Adipocyte (in vitro differentiated cells): Measurements from ENCODE around the gene PALB2.
"Not testable (repeated sequence)": the region's sequence is repeated elsewhere in the genome, so short reads cannot be mapped to it uniquely, and the experiment has no call there.

Experiments used
- DNase-seq: peaks from one replicate; pipeline ENCODE4 v3.0.0-alpha.2; 2015; ENCODE audit warnings: low read depth
- H3K27me3 ChIP-seq: replicated peaks from 2 replicates; pipeline ENCODE4 v1.7.0; 2013; ENCODE audit warnings: mild to moderate bottlenecking, low read length, moderate library complexity; ENCODE audit not compliant: control insufficient read depth, insufficient read depth
- H3K36me3 ChIP-seq: 2 replicates; pipeline ENCODE4 v1.7.0; 2013; ENCODE audit warnings: low read length, mild to moderate bottlenecking, moderate library complexity; ENCODE audit not compliant: control insufficient read depth, insufficient read depth, severe bottlenecking
- H3K4me1 ChIP-seq: 2 replicates; pipeline ENCODE4 v1.7.0; 2013; ENCODE audit warnings: mild to moderate bottlenecking, low read length, moderate library complexity; ENCODE audit not compliant: control insufficient read depth, insufficient read depth
- H3K4me3 ChIP-seq: 2 replicates; pipeline ENCODE4 v1.7.0; 2013; ENCODE audit warnings: mild to moderate bottlenecking, low read length, moderate library complexity
- H3K9ac ChIP-seq: 2 replicates; pipeline ENCODE4 v1.7.0; 2013; ENCODE audit warnings: mild to moderate bottlenecking, low read length, moderate library complexity
- H3K9me3 ChIP-seq: 2 replicates; pipeline ENCODE4 v1.7.0; 2013; ENCODE audit warnings: mild to moderate bottlenecking, low read length, moderate library complexity; ENCODE audit not compliant: control insufficient read depth

Gene PALB2

GRCh38 chr16:23635958-23636357 is 5.2 kb downstream of the PALB2 start:
- Histone ChIP-seq H3K4me1 (peaks cover 8% of the 10 kb centered on the region), H3K4me3 (no peak overlapping the region), H3K9me3 (no peaks in the 10 kb centered on the region), H3K27me3 (no peaks in the 10 kb centered on the region), H3K36me3 (peaks cover 50% of the 10 kb centered on the region), H3K9ac (no peak overlapping the region)
- DNase-seq = no peak

GRCh38 chr16:23634461-23635036 is 6.6 kb downstream of the PALB2 start:
- no peaks in the 10 kb centered on the region for H3K4me1 ChIP-seq
- no peak for DNase-seq
- H3K9me3 ChIP-seq = no peaks in the 10 kb centered on the region
- no peak overlapping the region for H3K4me3 ChIP-seq
- no peak overlapping the region for H3K9ac ChIP-seq
- no peaks in the 10 kb centered on the region for H3K27me3 ChIP-seq
- H3K36me3 ChIP-seq = peaks cover 60% of the 10 kb centered on the region

DNA sequence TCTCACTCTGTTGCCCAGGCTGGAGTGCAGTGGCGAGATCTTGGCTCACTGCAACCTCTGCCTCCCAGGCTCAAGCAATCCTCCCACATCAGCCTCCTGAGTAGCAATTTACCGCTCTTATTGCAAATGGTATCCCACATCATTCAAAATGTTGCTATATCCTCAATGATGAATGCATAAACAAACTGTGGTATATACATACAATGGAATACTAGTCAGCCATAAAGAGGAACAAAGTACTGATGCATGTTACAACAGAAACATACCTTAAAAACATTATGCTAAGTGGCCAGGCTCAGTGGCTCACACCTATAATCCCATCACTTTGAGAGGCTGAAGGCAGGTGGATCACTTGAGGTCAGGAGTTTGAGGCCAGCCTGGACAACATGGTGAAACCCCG is 9.2 kb downstream of the PALB2 start:
- not testable (repeated sequence) for H3K9ac ChIP-seq, DNase-seq, H3K27me3 ChIP-seq, H3K4me1 ChIP-seq, H3K4me3 ChIP-seq, H3K9me3 ChIP-seq
- peaks cover 70% of the 10 kb centered on the region for H3K36me3 ChIP-seq

- Histone ChIP-seq H3K4me1 (no peaks in the 10 kb centered on the region), H3K9ac (no peak overlapping the region), H3K9me3 (no peaks in the 10 kb centered on the region), H3K36me3 (peaks cover 69% of the 10 kb centered on the region), H3K4me3 (no peak overlapping the region), H3K27me3 (no peaks in the 10 kb centered on the region)
- no peak for DNase-seq
Measured at GRCh38 chr16:23629516-23629915, 11.6 kb downstream of the PALB2 start.

DNA sequence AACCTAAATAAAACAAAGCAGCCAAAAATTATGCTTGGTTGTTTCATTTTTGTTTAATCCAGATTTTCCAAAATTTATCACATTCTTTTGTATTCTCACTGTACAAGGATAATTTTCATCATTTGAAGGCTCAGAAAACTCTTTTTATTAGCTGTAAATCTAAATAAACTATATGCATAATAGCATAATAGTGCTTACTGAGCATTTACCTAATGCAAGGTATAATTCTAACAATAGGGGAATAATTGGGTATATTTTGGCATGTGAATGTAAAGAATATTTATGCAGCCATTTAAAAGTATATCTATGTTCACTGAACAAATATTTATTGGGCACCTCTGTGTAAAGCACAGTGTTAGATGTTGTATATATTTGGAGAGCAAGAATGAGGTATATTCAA is 17.0 kb downstream of the PALB2 start:
- H3K36me3 ChIP-seq = peaks cover 87% of the 10 kb centered on the region
- no peaks in the 10 kb centered on the region for H3K4me1 ChIP-seq
- no peak overlapping the region for H3K9ac ChIP-seq
- no peak for DNase-seq
- H3K27me3 ChIP-seq = no peaks in the 10 kb centered on the region
- no peak overlapping the region for H3K4me3 ChIP-seq
- H3K9me3 ChIP-seq = no peaks in the 10 kb centered on the region

DNA sequence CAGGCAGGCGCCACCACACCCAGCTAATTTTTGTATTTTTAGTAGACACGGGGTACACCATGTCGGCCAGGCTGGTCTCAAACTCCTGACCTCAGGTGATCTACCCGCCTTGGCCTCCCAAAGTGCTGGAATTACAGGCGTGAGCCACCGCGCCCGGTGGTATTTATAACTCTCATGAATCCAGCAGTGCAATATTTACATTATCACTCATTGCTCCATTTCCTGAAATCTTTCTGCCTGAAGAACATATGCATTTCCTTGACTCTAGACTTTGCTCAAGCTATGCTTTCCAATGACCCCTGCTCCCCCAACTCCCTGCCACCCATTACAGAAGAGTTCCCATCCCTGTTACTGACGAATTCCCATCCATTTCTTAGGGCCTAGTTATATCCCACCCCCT is 25.3 kb downstream of the PALB2 start:
- H3K36me3 ChIP-seq = peaks cover 80% of the 10 kb centered on the region
- no peaks in the 10 kb centered on the region for H3K9me3 ChIP-seq
- no peak overlapping the region for H3K9ac ChIP-seq
- H3K4me1 ChIP-seq = no peaks in the 10 kb centered on the region
- no peaks in the 10 kb centered on the region for H3K27me3 ChIP-seq
- no peak overlapping the region for H3K4me3 ChIP-seq
- DNase-seq = no peak

DNA sequence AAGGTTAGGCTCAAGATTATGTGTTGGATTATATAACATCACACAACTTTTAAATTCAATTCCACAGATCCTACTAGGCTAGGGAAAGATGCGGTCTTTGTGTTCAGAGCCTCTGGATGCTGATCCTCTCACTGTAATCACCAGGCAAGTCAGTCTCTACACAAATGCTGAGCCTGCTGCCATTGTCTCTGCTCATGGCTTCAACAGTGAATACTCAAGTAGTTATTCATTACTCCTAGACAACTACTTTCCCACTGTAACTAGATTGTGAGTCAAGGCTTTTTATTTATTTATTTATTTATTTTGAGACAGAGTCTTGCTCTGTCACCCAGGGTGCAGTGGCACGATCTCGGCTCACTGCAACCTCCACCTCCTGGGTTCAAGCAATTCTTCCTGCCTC is 29.2 kb downstream of the PALB2 start:
- Histone ChIP-seq H3K9ac (no peak overlapping the region), H3K27me3 (no peaks in the 10 kb centered on the region), H3K4me1 (no peaks in the 10 kb centered on the region), H3K9me3 (no peaks in the 10 kb centered on the region), H3K36me3 (peaks cover 57% of the 10 kb centered on the region), H3K4me3 (no peak overlapping the region)
- no peak for DNase-seq

DNA sequence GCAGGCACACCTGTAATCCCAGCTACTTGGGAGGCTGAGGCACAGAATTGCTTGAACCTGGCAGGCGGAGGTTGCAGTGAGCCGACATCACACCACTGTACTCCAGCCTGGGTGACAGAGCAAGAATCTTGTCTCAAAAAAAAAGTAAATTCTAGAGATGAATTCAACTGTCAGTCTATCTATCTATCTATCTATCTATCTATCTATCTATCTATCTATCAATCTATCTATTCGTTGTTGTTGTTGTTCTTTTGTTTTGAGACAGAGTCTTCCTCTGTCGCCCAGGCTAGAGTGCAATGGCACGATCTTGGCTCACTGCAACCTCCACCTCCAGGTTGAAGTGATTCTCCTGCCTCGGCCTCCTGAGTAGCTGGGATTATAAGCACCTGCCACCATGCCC is 30.2 kb downstream of the PALB2 start:
- H3K27me3 ChIP-seq, DNase-seq, H3K9ac ChIP-seq, H3K4me3 ChIP-seq, H3K9me3 ChIP-seq, H3K4me1 ChIP-seq: not testable (repeated sequence)
- peaks cover 53% of the 10 kb centered on the region for H3K36me3 ChIP-seq

DNA sequence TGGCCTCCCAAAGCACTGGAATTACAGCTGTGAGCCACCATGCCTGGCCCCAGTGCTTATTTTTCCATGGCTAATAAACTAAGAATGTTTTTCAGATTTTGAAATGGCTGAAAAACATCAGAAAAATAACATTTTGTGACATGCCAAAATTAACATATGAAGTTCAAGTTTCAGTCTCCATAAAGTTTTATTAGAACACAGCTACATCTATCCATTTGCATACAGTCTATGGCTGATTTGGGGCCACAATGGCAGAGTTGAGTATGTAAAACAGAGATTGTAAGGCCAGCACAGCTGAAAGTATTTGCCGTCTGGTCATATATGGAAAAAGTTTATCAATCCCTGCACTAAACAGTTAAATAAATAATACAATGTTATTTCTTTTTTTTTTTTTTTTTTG is 31.2 kb downstream of the PALB2 start:
- DNase-seq = no peak
- Histone ChIP-seq H3K36me3 (peaks cover 53% of the 10 kb centered on the region), H3K9ac (no peak overlapping the region), H3K9me3 (no peaks in the 10 kb centered on the region), H3K4me1 (no peaks in the 10 kb centered on the region), H3K4me3 (no peak overlapping the region), H3K27me3 (no peaks in the 10 kb centered on the region)

- no peaks in the 10 kb centered on the region for H3K9me3 ChIP-seq
- H3K36me3 ChIP-seq = peaks cover 54% of the 10 kb centered on the region
- no peak overlapping the region for H3K4me3 ChIP-seq
- no peak overlapping the region for H3K9ac ChIP-seq
- no peaks in the 10 kb centered on the region for H3K27me3 ChIP-seq
- DNase-seq = peak; percentile 14
- no peaks in the 10 kb centered on the region for H3K4me1 ChIP-seq
Measured at GRCh38 chr16:23608194-23608593, 32.9 kb downstream of the PALB2 start.

GRCh38 chr16:23607726-23608125 is 33.4 kb downstream of the PALB2 start:
- H3K36me3 ChIP-seq = peaks cover 54% of the 10 kb centered on the region
- no peaks in the 10 kb centered on the region for H3K9me3 ChIP-seq
- H3K4me3 ChIP-seq = no peak overlapping the region
- no peak overlapping the region for H3K9ac ChIP-seq
- DNase-seq = peak; percentile 15
- no peaks in the 10 kb centered on the region for H3K4me1 ChIP-seq
- H3K27me3 ChIP-seq = no peaks in the 10 kb centered on the region

GRCh38 chr16:23597003-23597756 is 43.9 kb downstream of the PALB2 start:
- Histone ChIP-seq H3K4me1 (peaks cover 12% of the 10 kb centered on the region), H3K27me3 (no peaks in the 10 kb centered on the region), H3K9ac (no peak overlapping the region), H3K9me3 (no peaks in the 10 kb centered on the region), H3K4me3 (no peak overlapping the region), H3K36me3 (peaks cover 24% of the 10 kb centered on the region)
- no peak for DNase-seq
